K562 (cell line): Measurements from ENCODE around the gene PDIA4. TPM values are rescaled to one million over a fixed set of nuclear protein-coding genes. Genes with fewer than 3 reads are reported as not detected.
A peak's percentile ranks its signal among the peaks of the same experiment; 100 is the strongest.

Experiments
- ARID3B ChIP-seq: fragments of 250-450 bp; sonication (Bioruptor Pico); IDR thresholded peaks from 2 replicates; pipeline ENCODE4 v1.4.0; 2020; ENCODE audit warnings: borderline replicate concordance
- ATF1 ChIP-seq, 2 experiments: fragments of 450-650 bp in 1 of 2; IDR thresholded peaks; 2 replicates each; pipeline ENCODE4 v1.6.1; 2016; ENCODE audit warnings: missing compliant biosample characterization in 1 of 2, missing genetic modification characterization in 1 of 2
- BRD9 ChIP-seq: fragments of 450-650 bp; IDR thresholded peaks from 2 replicates; pipeline ENCODE4 v1.6.1; 2018; ENCODE audit warnings: low read depth; ENCODE audit not compliant: partially characterized antibody
- CBX8 ChIP-seq: fragments of 200-600 bp; sonication (generic); IDR thresholded peaks from 2 replicates; pipeline ENCODE4 v1.6.1; 2012; ENCODE audit warnings: borderline replicate concordance, mixed run types, low read depth, mild to moderate bottlenecking, moderate library complexity, mixed read lengths, low read length, control low read depth, inconsistent platforms; ENCODE audit not compliant: poor library complexity, severe bottlenecking; ENCODE audit errors: extremely low read depth
- CCAR2 ChIP-seq: fragments of 200-400 bp; formaldehyde crosslinking; IDR thresholded peaks from 2 replicates; pipeline ENCODE4 v1.6.1; 2017; ENCODE audit warnings: mild to moderate bottlenecking, low read depth, low read length
- CHAMP1 ChIP-seq: fragments of 450-650 bp; IDR thresholded peaks from 2 replicates; pipeline ENCODE4 v1.6.1; 2016; ENCODE audit warnings: mild to moderate bottlenecking
- CHD1 ChIP-seq: fragments of 200-600 bp; sonication (generic); IDR thresholded peaks from one replicate; pipeline ENCODE4 v1.6.1; 2012; ENCODE audit warnings: mild to moderate bottlenecking, moderate library complexity, low read length, inconsistent platforms
- HOMEZ ChIP-seq: fragments of 250-450 bp; sonication (Bioruptor Pico); IDR thresholded peaks from 2 replicates; pipeline ENCODE4 v1.4.0; 2020; ENCODE audit warnings: mild to moderate bottlenecking, moderate library complexity
- NFRKB ChIP-seq: fragments of 450-650 bp; IDR thresholded peaks from 2 replicates; pipeline ENCODE4 v1.6.1; 2016; ENCODE audit warnings: low read depth
- PTTG1 ChIP-seq: fragments of 450-650 bp; IDR thresholded peaks from 2 replicates; pipeline ENCODE4 v1.6.1; 2016; ENCODE audit warnings: low read depth, mild to moderate bottlenecking, missing genetic modification characterization, missing compliant biosample characterization
- RERE ChIP-seq: sonication (generic); formaldehyde crosslinking; IDR thresholded peaks from 2 replicates; pipeline ENCODE4 v1.8.0; 2023; ENCODE audit warnings: missing genetic modification reagents, mild to moderate bottlenecking, borderline replicate concordance
- SIN3A ChIP-seq, 2 experiments: fragments of 150-350 bp in 1 of 2; IDR thresholded peaks; 2 replicates each; pipeline ENCODE4 v1.6.1; 2011 to 2016; ENCODE audit warnings: borderline replicate concordance in 2 of 2, low read depth in 2 of 2, low read length in 2 of 2, mild to moderate bottlenecking in 2 of 2, moderate library complexity in 2 of 2; ENCODE audit not compliant: control insufficient read depth in 1 of 2
- TBP ChIP-seq: optimal IDR thresholded peaks from 2 replicates; pipeline ENCODE3; 2011; ENCODE audit warnings: low read depth, low read length, improper control_type of control experiment
- ZNF263 ChIP-seq: sonication (generic); formaldehyde crosslinking; IDR thresholded peaks from 2 replicates; pipeline ENCODE4 v1.8.0; 2022; ENCODE audit warnings: mild to moderate bottlenecking, missing genetic modification reagents, borderline replicate concordance
- polyA plus RNA-seq, 8 experiments: library from polyadenylated mRNA; depleted of rRNA in 4 of 8; stranded (reverse) in 5 of 8; unstranded in 3 of 8; fragments of >200 nt; fragmentation: Nextera tagmentation in 2 of 8; fragmentation: Illumina TruSeq in 1 of 8; extraction: Ambion mirVana in 2 of 8; extraction: Trizol in 1 of 8; gene quantifications; 2 replicates each; pipeline versions ENCODE4 v1.2.1 to v1.2.3, GENCODE V29; 2011 to 2014; ENCODE audit warnings: inconsistent platforms in 1 of 8, missing spikeins in 1 of 8
- total RNA-seq, 7 experiments: library from RNA; depleted of rRNA in 6 of 7; stranded (reverse); fragments of >200 nt in 6 of 7; fragmentation: Illumina TruSeq in 2 of 7; extraction: Trizol in 2 of 7; gene quantifications; 2 replicates each; pipeline versions ENCODE4 v1.2.1 to v1.2.3, GENCODE V29; 2011 to 2021; ENCODE audit warnings: low replicate concordance in 1 of 7

The PDIA4 gene
- total and polyA plus RNA-seq, 9 of the 15 experiments (the other 6 are each of a cell fraction or from before 2014, with no cell fraction given): 9.1 to 175 (median 146) TPM

- TF ChIP-seq PTTG1: no peak
- peak; percentile 99 for TF ChIP-seq TBP
- no peak for TF ChIP-seq HOMEZ (CRISPR knock-in tag)
- TF ChIP-seq CCAR2: no peak
- no peak for TF ChIP-seq RERE (CRISPR knock-in tag)
- TF ChIP-seq ARID3B (CRISPR knock-in tag): no peak
- no peak for TF ChIP-seq CBX8
- no peak for TF ChIP-seq SIN3A (IDR thresholded peaks at IDR 0.05; ENCODE audit: borderline replicate concordance in 2 of 2, control insufficient read depth in 1 of 2, low read depth in 2 of 2, low read length in 2 of 2)
- no peak for TF ChIP-seq ZNF263
- no peak for TF ChIP-seq CHD1
- TF ChIP-seq ATF1 (CRISPR knock-in tag; IDR thresholded peaks at IDR 0.05): no peak
- peak; percentile 79 for TF ChIP-seq ATF1 (tag; IDR thresholded peaks at IDR 0.05)
- peak; percentile 56 for TF ChIP-seq BRD9
- TF ChIP-seq CHAMP1: no peak; the same call in 1 of the 2 replicates
- TF ChIP-seq NFRKB: no peak
These were observed 65.3 kb downstream of the PDIA4 start (continued) for GRCh38 chr7:148962823-148963582.
